Measurements from ENCODE around the gene PICK1.
"Not testable (repeated sequence)": the region's sequence is repeated elsewhere in the genome, so short reads cannot be mapped to it uniquely, and the experiment has no call there.

PICK1 gene

GRCh38 chr22:38074181-38075104 lies 17.2 kb downstream of the PICK1 start:
- Histone ChIP-seq H3K9ac (ENCODE audit: low read length) (no peak overlapping the region), H3K4me1 (ENCODE audit: control insufficient read depth, low read depth, low read length) (no peaks in the 10 kb centered on the region), H3K4me3 (ENCODE audit: low read length) (no peak overlapping the region)

GRCh38 chr22:38075105-38075825 lies 18.1 kb downstream of the PICK1 start:
- H3K27ac ChIP-seq (ENCODE audit: low read length): no peak overlapping the region
- no peaks in the 10 kb centered on the region for H3K4me1 ChIP-seq (ENCODE audit: control insufficient read depth, low read depth, low read length)
- no peak overlapping the region for H3K4me3 ChIP-seq (ENCODE audit: low read length)
- H3K27me3 ChIP-seq (ENCODE audit: control insufficient read depth, insufficient read depth, low read length): peaks cover 7% of the 10 kb centered on the region
- H3K36me3 ChIP-seq (ENCODE audit: control insufficient read depth, low read depth, low read length): peaks cover 24% of the 10 kb centered on the region
- no peaks in the 10 kb centered on the region for H3K9me3 ChIP-seq (ENCODE audit: control insufficient read depth, low read depth, low read length)
- H3K9ac ChIP-seq (ENCODE audit: low read length): no peak overlapping the region

More at GRCh38 chr22:38074181-38075104, 17.2 kb downstream of the PICK1 start:
- peaks cover 24% of the 10 kb centered on the region for H3K36me3 ChIP-seq (ENCODE audit: control insufficient read depth, low read depth, low read length)
- H3K9me3 ChIP-seq (ENCODE audit: control insufficient read depth, low read depth, low read length): no peaks in the 10 kb centered on the region
- no peaks in the 10 kb centered on the region for H3K27me3 ChIP-seq (ENCODE audit: control insufficient read depth, insufficient read depth, low read length)
- H3K27ac ChIP-seq (ENCODE audit: low read length): no peak overlapping the region

DNA sequence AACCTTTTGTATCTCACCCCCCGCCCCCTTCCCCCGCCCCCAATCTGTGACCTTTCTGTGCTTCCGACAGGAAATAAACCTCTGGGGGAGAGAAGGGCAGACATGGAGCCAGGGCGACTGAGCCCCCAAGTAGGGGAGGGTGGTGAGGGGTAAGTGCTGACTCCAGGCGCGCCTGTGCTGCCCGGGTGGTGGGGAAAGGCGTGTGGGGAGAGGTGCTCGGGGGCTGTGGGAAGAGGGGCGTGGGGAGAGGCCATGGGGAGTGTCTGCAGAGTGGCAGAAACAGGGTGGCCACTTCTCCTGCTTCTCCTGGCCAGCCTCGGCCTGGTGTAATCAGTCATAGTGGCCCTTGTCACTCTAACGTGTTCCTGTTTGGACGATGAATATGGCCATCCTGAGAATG lies 18.8 kb downstream of the PICK1 start:
- H3K36me3 ChIP-seq (ENCODE audit: control insufficient read depth, low read depth, low read length): peaks cover 24% of the 10 kb centered on the region
- no peaks in the 10 kb centered on the region for H3K4me1 ChIP-seq (ENCODE audit: control insufficient read depth, low read depth, low read length)
- no peaks in the 10 kb centered on the region for H3K9me3 ChIP-seq (ENCODE audit: control insufficient read depth, low read depth, low read length)

GRCh38 chr22:38077096-38077495 lies 19.9 kb downstream of the PICK1 start:
- H3K4me1 ChIP-seq (ENCODE audit: control insufficient read depth, low read depth, low read length): no peaks in the 10 kb centered on the region
- peaks cover 23% of the 10 kb centered on the region for H3K27me3 ChIP-seq (ENCODE audit: control insufficient read depth, insufficient read depth, low read length)
- H3K9ac ChIP-seq (ENCODE audit: low read length): no peak overlapping the region
- H3K9me3 ChIP-seq (ENCODE audit: control insufficient read depth, low read depth, low read length): no peaks in the 10 kb centered on the region
- H3K4me3 ChIP-seq (ENCODE audit: low read length): no peak overlapping the region
- peaks cover 14% of the 10 kb centered on the region for H3K36me3 ChIP-seq (ENCODE audit: control insufficient read depth, low read depth, low read length)
- H3K27ac ChIP-seq (ENCODE audit: low read length): no peak overlapping the region

More for the DNA sequence above, 18.8 kb downstream of the PICK1 start:
- Histone ChIP-seq H3K4me3 (ENCODE audit: low read length) (no peak overlapping the region), H3K27me3 (ENCODE audit: control insufficient read depth, insufficient read depth, low read length) (peaks cover 14% of the 10 kb centered on the region), H3K27ac (ENCODE audit: low read length) (no peak overlapping the region), H3K9ac (ENCODE audit: low read length) (no peak overlapping the region)

- Histone ChIP-seq H3K9ac (ENCODE audit: low read length) (no peak overlapping the region), H3K4me3 (ENCODE audit: low read length) (no peak overlapping the region), H3K27ac (ENCODE audit: low read length) (no peak overlapping the region), H3K4me1 (ENCODE audit: control insufficient read depth, low read depth, low read length) (no peaks in the 10 kb centered on the region), H3K9me3 (ENCODE audit: control insufficient read depth, low read depth, low read length) (no peaks in the 10 kb centered on the region), H3K36me3 (ENCODE audit: control insufficient read depth, low read depth, low read length) (peaks cover 9% of the 10 kb centered on the region), H3K27me3 (ENCODE audit: control insufficient read depth, insufficient read depth, low read length) (peaks cover 27% of the 10 kb centered on the region)
Observed at GRCh38 chr22:38077595-38077994, 20.4 kb downstream of the PICK1 start.

DNA sequence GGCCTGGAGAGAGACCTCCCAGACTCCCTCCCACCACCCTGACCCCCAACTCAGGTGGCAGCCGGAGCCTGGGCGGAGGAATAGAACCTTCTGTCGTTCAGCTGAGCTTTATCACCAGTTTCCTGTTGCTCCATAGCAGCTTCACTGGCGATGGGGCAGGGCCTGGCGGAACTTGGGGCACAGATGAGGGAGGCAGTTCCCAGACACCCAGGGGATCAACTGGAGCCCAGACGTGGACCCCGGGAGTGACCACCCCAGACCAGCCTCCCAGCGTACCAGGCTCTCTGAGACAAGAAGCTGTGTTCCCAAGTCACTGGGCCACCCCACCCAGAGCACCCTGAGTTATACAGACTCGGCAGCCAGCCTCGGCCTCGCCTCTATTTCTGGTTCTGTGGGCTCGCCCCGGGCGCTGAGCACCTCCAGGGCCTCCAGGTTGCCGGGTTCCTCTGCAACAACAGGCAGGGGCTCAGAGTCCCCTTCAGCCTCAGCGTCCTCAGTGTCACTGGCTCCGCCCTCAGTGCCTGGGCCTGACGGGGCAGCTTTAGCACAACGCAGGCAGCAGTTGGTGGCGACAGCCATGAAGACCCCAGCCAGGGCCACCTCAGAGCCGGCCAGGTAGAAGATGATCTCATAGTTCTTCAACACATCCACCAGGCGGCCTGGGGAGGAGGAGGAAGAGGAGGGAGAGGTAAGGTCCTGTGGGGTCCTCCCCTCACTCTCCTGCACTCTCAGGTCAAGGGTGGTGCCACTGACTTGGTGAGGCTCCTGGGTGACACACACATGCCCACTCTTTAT lies 21.0 kb downstream of the PICK1 start:
- Histone ChIP-seq H3K27me3 (ENCODE audit: control insufficient read depth, insufficient read depth, low read length) (peaks cover 27% of the 10 kb centered on the region), H3K36me3 (ENCODE audit: control insufficient read depth, low read depth, low read length) (peaks cover 3% of the 10 kb centered on the region), H3K9me3 (ENCODE audit: control insufficient read depth, low read depth, low read length) (no peaks in the 10 kb centered on the region), H3K4me1 (ENCODE audit: control insufficient read depth, low read depth, low read length) (no peaks in the 10 kb centered on the region), H3K27ac (ENCODE audit: low read length) (no peak overlapping the region), H3K9ac (ENCODE audit: low read length) (no peak overlapping the region), H3K4me3 (ENCODE audit: low read length) (no peak overlapping the region)

- H3K4me1 ChIP-seq (ENCODE audit: control insufficient read depth, low read depth, low read length); H3K4me3 ChIP-seq (ENCODE audit: low read length); H3K9ac ChIP-seq (ENCODE audit: low read length); H3K27ac ChIP-seq (ENCODE audit: low read length); H3K36me3 ChIP-seq (ENCODE audit: control insufficient read depth, low read depth, low read length); H3K9me3 ChIP-seq (ENCODE audit: control insufficient read depth, low read depth, low read length): not testable (repeated sequence)
- peaks cover 27% of the 10 kb centered on the region for H3K27me3 ChIP-seq (ENCODE audit: control insufficient read depth, insufficient read depth, low read length)
Observed at GRCh38 chr22:38079208-38079607, 22.0 kb downstream of the PICK1 start.

GRCh38 chr22:38079804-38080203 lies 22.6 kb downstream of the PICK1 start:
- no peak overlapping the region for H3K9ac ChIP-seq (ENCODE audit: low read length)
- H3K27ac ChIP-seq (ENCODE audit: low read length): no peak overlapping the region
- H3K27me3 ChIP-seq (ENCODE audit: control insufficient read depth, insufficient read depth, low read length): peaks cover 27% of the 10 kb centered on the region
- peaks cover 4% of the 10 kb centered on the region for H3K4me1 ChIP-seq (ENCODE audit: control insufficient read depth, low read depth, low read length)
- no peaks in the 10 kb centered on the region for H3K36me3 ChIP-seq (ENCODE audit: control insufficient read depth, low read depth, low read length)
- H3K9me3 ChIP-seq (ENCODE audit: control insufficient read depth, low read depth, low read length): no peaks in the 10 kb centered on the region
- no peak overlapping the region for H3K4me3 ChIP-seq (ENCODE audit: low read length)

DNA sequence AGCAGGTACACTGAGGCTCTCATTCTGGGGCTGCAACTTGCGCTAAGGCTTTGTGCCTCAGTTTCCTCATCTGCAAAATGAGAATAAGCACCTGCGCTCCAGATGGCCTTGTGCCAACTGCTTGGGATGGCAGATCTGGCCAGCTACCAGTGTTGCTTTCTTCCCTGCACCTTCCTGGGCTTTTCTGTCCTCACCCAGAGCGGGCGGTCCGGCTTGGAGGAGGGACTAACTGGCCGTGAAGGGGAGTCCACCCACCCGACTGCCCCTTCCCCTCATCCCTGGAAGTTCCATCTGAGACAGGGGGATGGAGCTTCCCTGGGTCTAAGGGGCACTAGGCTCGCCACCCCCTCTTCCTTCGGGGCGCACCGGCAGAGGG lies 23.3 kb downstream of the PICK1 start:
- no peaks in the 10 kb centered on the region for H3K36me3 ChIP-seq (ENCODE audit: control insufficient read depth, low read depth, low read length)
- no peaks in the 10 kb centered on the region for H3K9me3 ChIP-seq (ENCODE audit: control insufficient read depth, low read depth, low read length)
- no peak overlapping the region for H3K27ac ChIP-seq (ENCODE audit: low read length)
- H3K4me1 ChIP-seq (ENCODE audit: control insufficient read depth, low read depth, low read length): peaks cover 4% of the 10 kb centered on the region
- no peak overlapping the region for H3K9ac ChIP-seq (ENCODE audit: low read length)
- no peak overlapping the region for H3K4me3 ChIP-seq (ENCODE audit: low read length)
- H3K27me3 ChIP-seq (ENCODE audit: control insufficient read depth, insufficient read depth, low read length): peaks cover 27% of the 10 kb centered on the region

- Histone ChIP-seq H3K27me3 (ENCODE audit: control insufficient read depth, insufficient read depth, low read length) (peaks cover 27% of the 10 kb centered on the region), H3K4me3 (ENCODE audit: low read length) (no peak overlapping the region), H3K27ac (ENCODE audit: low read length) (no peak overlapping the region), H3K36me3 (ENCODE audit: control insufficient read depth, low read depth, low read length) (no peaks in the 10 kb centered on the region), H3K9me3 (ENCODE audit: control insufficient read depth, low read depth, low read length) (no peaks in the 10 kb centered on the region), H3K4me1 (ENCODE audit: control insufficient read depth, low read depth, low read length) (peaks cover 4% of the 10 kb centered on the region), H3K9ac (ENCODE audit: low read length) (no peak overlapping the region)
Observed at GRCh38 chr22:38080850-38081635, 23.8 kb downstream of the PICK1 start.

DNA sequence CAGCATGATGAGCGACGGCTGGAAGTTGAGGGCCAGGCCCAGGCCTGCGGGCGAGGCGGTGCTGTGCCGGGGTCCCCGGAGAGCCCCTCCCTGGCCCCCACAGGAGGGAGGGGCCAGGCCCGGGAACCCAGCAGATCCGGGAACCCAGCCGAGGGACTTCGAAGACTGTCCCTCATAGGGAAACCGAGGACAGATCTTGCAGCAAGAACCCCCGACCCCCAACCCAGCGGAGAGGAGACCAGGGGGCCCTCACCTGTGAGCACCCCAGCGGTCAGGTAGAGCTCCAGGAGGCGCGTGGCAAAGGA lies 24.4 kb downstream of the PICK1 start:
- Histone ChIP-seq H3K4me3 (ENCODE audit: low read length) (no peak overlapping the region), H3K27ac (ENCODE audit: low read length) (no peak overlapping the region), H3K27me3 (ENCODE audit: control insufficient read depth, insufficient read depth, low read length) (peaks cover 27% of the 10 kb centered on the region), H3K9me3 (ENCODE audit: control insufficient read depth, low read depth, low read length) (no peaks in the 10 kb centered on the region), H3K36me3 (ENCODE audit: control insufficient read depth, low read depth, low read length) (no peaks in the 10 kb centered on the region), H3K9ac (ENCODE audit: low read length) (no peak overlapping the region), H3K4me1 (ENCODE audit: control insufficient read depth, low read depth, low read length) (peaks cover 4% of the 10 kb centered on the region)
